OCI-LY1 (cell line): ENCODE data around the gene KCNH2.

Experiments used
- CTCF ChIP-seq: fragments of 200-600 bp; sonication (generic), shearing (Covaris generic); IDR thresholded peaks from 2 replicates; pipeline ENCODE4 v1.5.1; 2017; ENCODE audit warnings: mild to moderate bottlenecking, antibody characterized with exemption, low read length, moderate library complexity, mixed read lengths
- EZH2 ChIP-seq: fragments of 200-600 bp; sonication (generic), shearing (Covaris generic); IDR thresholded peaks from 2 replicates; pipeline ENCODE4 v1.8.0; 2017; ENCODE audit warnings: borderline replicate concordance, mixed run types, mild to moderate bottlenecking, antibody characterized with exemption, low read length, moderate library complexity, mixed read lengths

GRCh38 chr7:151018421-151019129 is 40.5 kb upstream of the KCNH2 start:
- TF ChIP-seq CTCF (peak; percentile 4; the same call in 1 of the 2 replicates), EZH2 (no peak)
